Measurements from ENCODE around the gene CFAP77.

CFAP77 gene

DNA sequence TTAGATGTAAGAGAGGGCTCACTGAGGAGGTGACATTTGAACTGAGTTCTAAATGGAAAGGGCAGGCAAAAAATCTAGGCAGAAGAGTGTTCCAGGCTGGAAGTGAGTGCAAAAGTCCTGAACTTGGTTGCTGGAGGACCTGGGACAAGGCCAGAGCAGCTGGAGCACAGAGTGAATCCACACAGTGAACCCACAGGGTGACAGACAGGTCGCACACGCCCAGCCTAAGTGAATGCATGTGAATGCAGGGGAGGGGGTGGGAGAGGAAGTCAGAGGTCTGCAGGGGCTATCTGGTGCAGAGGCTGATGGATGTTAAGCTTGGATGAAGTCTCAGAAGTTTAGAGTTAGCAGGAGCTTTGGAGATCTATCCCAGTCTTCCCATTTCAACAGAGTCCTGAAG is 2.8 kb upstream of the CFAP77 start:
- no peak for DNase-seq (ENCODE audit: low read depth in 1 of 2, low spot score in 1 of 2)

- DNase-seq (ENCODE audit: low read depth in 1 of 2, low spot score in 1 of 2) = no peak
Observed at GRCh38 chr9:132408521-132408920, 1.5 kb upstream of the CFAP77 start.

GRCh38 chr9:132410642-132411041 is 631 bp downstream of the CFAP77 start:
- DNase-seq (ENCODE audit: low read depth in 1 of 2, low spot score in 1 of 2) = no peak

DNA sequence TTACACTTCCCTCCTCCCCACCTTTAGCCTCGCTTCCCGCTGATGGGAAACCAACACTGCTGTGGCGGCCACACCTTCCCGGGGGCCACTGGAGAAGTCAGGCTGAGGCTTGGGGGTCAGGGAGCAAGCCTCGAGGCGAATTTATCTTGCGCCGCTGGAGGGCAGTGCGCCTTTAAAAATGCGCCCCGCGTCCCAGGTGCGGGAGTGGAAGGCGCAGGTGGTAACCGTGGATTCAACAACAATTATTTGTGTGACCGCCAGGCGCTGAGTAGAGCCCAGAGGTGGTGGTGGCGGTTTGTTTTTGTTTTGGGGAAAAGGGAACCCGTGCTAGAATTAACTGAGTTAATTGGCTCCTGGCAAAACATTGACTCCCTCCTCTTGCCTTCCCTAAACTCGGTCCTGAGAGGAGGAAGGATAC is 1.1 kb downstream of the CFAP77 start:
- DNase-seq (ENCODE audit: low read depth in 1 of 2, low spot score in 1 of 2) = peak; percentile 37 to 51

GRCh38 chr9:132412089-132412488 is 2.1 kb downstream of the CFAP77 start:
- no peak for DNase-seq (ENCODE audit: low read depth in 1 of 2, low spot score in 1 of 2)

- DNase-seq (ENCODE audit: low read depth in 1 of 2, low spot score in 1 of 2) = no peak
Observed at GRCh38 chr9:132413926-132414325, 3.9 kb downstream of the CFAP77 start.

- DNase-seq (ENCODE audit: low read depth in 1 of 2, low spot score in 1 of 2) = no peak
Observed at GRCh38 chr9:132414731-132415130, 4.7 kb downstream of the CFAP77 start.

DNA sequence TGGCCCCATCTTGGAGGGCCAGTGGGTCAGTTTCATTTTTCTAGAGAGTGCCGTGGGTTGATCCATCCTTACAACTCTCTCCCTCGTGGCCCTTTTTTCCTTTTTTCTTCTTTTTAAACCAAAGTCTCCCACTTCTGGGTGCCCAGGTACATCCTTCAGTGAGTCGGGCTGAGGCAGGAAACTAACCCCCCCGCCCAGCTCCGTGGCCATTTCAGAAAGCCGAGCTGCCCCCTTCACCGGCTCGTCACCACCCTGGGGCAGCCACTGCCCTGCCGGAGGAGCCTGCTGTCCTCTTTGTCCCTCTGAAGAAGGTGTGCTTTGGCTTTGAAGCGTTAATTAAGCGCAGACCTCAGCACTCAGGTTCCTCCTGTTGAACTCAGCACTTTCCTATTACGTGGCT is 5.2 kb downstream of the CFAP77 start:
- no peak for DNase-seq (ENCODE audit: low read depth in 1 of 2, low spot score in 1 of 2)

GRCh38 chr9:132418726-132419363 is 8.8 kb downstream of the CFAP77 start:
- no peak for DNase-seq (ENCODE audit: low read depth in 1 of 2, low spot score in 1 of 2)

- no peak for DNase-seq (ENCODE audit: low read depth in 1 of 2, low spot score in 1 of 2)
Observed at GRCh38 chr9:132422574-132422973, 12.6 kb downstream of the CFAP77 start.

GRCh38 chr9:132423503-132423902 is 13.5 kb downstream of the CFAP77 start:
- no peak for DNase-seq (ENCODE audit: low read depth in 1 of 2, low spot score in 1 of 2)

DNA sequence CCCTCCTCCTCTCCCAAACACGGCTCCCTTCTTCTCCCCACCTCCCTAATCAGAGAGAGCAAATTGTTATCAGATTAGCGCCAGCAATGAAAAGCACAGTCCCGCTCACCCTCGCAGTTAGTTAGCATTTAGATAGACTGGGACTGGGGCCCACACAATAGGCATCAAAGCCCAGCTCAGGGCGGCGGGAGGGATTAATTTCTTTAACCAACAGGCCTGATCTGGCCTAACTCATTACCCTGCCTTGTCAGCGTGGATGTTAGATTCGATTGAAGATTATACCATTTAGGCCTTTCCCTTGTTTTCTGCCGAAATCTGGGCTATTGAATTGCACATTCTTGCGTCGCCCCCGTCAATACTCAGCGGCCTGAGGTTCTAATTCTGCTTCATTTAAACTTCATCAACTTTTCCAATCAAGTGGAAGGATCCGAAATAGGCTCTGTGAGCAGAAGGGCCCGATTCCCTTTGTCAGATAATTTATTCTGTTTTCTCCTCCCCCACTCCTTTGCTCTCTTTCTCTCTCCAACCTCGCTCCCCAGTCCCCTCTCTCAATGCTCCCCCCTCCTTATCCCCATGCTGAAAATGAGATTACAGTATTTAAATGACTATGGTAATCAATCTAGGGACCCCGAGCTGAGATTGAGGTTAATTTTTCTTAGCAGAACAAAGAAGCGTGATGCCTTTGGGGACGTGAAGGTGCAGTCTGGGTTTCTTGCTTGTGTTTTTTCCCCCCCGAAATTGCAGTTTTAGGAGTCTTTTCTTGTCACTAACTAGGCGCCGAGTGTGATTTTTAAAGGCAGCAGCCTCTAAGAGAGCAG is 15.1 kb downstream of the CFAP77 start:
- DNase-seq (ENCODE audit: low read depth in 1 of 2, low spot score in 1 of 2) = no peak

- no peak for DNase-seq (ENCODE audit: low read depth in 1 of 2, low spot score in 1 of 2)
Observed at GRCh38 chr9:132425675-132426062, 15.7 kb downstream of the CFAP77 start.

- DNase-seq (ENCODE audit: low read depth in 1 of 2, low spot score in 1 of 2) = no peak
Observed at GRCh38 chr9:132426639-132427414, 16.8 kb downstream of the CFAP77 start.

GRCh38 chr9:132430998-132431397 is 21.0 kb downstream of the CFAP77 start:
- no peak for DNase-seq (ENCODE audit: low read depth in 1 of 2, low spot score in 1 of 2)

DNA sequence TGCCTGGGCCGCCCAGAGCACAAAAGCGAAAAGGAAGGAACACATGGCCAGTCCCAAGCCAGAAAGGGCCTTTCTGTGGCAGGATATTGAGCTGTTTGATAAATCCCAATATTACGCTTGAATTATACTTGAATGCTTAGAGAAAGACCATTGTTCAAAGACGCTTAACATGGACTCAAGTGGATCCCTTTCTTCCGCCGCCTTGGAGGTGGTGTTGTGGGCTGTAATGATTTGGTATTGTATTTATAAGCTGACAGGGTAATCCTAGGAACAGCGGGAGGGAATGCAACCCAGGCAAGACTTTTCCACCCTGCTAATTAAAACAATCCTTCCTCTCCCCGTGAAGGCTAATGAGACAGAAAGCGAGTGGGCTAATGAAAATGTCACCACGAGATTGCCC is 24.9 kb downstream of the CFAP77 start:
- no peak for DNase-seq (ENCODE audit: low read depth in 1 of 2, low spot score in 1 of 2)

GRCh38 chr9:132439153-132439552 is 29.1 kb downstream of the CFAP77 start:
- DNase-seq (ENCODE audit: low read depth in 1 of 2, low spot score in 1 of 2) = no peak

DNA sequence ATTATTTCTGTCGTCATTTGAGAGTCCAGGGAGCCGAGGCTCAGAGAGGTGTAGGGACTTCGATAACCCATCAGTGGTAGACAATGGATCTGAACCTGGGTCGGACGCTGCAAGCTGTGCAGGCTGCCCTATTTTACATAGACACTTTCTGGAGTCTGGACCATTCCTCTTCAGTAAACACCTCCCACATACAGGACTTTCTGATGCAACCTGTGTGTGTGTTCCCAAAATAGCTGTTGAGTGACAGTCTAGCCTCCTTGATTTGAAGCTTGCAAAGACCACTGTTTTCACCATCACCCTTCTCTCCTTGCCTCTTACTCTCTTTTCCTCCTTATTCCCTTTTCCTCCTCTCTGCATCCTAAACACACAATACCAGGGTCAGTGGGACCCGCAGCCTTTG is 30.7 kb downstream of the CFAP77 start:
- DNase-seq (ENCODE audit: low read depth in 1 of 2, low spot score in 1 of 2) = no peak

DNA sequence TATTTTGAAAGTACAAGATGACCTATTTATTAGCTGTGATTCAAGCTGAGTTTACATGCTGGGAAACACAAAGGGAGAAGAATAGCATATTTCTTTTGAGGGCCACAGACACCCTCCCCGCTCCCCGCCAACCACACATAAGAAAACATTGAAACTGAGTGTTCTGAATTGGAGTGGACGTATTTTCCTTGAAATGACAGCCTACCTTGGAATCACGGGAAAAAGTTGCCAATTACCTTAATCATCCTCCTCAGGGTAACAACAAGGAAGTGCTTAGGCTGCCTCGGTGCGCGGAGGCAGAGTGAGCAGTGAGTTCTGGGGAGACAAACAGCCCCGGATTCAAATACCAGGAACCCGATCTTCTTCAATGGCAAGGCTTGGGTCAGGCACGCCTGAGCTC is 31.4 kb downstream of the CFAP77 start:
- no peak for DNase-seq (ENCODE audit: low read depth in 1 of 2, low spot score in 1 of 2)

DNA sequence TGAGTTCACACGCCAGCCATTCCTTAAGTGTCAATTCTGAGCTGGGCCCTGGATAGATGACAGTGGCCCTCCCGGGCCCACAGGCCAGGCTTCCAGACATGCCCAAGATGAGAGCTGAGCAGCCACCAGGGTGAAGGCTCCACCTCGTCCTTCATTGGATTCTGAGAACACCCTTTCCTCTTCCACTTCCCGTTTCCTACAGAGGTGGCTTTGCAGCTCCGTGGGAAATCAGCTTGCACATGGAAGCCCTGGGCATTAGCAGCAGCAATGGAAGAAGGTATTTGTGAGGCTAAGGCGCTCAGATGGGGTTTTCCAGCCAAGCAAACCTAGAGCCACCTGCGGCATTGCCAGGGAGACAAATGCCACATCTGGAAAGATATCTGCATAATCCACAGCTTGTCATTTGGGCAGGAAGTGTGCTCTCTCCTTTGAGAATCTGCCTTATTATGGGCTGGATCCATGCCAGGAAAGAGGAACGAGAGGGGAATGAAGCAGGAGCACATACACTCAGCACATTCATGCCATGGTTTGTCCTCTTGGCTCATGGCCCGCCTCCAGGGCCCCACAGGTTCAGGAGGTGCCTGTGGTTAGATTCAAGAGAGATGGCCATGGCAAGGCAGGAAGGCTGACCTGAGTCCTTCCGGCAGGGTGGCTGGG is 34.1 kb downstream of the CFAP77 start:
- no peak for DNase-seq (ENCODE audit: low read depth in 1 of 2, low spot score in 1 of 2)

DNA sequence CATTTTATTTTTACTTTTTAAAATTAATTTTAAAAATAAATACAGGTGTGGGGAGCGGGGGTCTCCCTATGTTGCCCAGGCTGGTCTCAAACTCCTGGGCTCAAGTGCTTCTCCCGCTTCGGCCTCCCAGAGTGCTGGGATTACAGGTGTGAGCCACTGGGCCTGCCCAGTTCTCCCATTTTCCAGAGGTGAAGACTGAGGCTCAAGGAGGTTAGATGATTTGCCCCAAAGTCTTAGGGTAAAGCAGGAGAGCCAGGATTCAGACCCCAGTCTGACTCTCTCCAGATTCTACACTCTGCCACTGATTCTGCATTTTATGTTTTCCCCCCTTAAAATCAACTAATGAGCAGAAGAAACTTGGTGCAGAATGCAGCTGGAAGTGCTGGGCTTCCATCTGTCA is 36.9 kb downstream of the CFAP77 start:
- no peak for DNase-seq (ENCODE audit: low read depth in 1 of 2, low spot score in 1 of 2)

GRCh38 chr9:132447346-132447745 is 37.3 kb downstream of the CFAP77 start:
- DNase-seq (ENCODE audit: low read depth in 1 of 2, low spot score in 1 of 2) = no peak
